HG02852 (cell line): ENCODE results near the gene ST13.
A peak's percentile ranks its signal among the peaks of the same experiment; 100 is the strongest.
"Not testable (repeated sequence)": the region's sequence is repeated elsewhere in the genome, so short reads cannot be mapped to it uniquely, and the experiment has no call there.

Experiments used
- ATAC-seq: cut with Tn5 transposase; IDR thresholded peaks from one replicate; pipeline ENCODE4 v1.9.1; 2021; ENCODE audit warnings: mild to moderate bottlenecking, moderate library complexity; ENCODE audit not compliant: unreplicated experiment

The ST13 gene

GRCh38 chr22:40844951-40845350 lies 11.5 kb downstream of the ST13 start:
- ATAC-seq: no peak

- ATAC-seq: no peak
Observed at GRCh38 chr22:40838486-40838885, 18.0 kb downstream of the ST13 start.

- no peak for ATAC-seq
Observed at GRCh38 chr22:40834619-40835018, 21.8 kb downstream of the ST13 start.

DNA sequence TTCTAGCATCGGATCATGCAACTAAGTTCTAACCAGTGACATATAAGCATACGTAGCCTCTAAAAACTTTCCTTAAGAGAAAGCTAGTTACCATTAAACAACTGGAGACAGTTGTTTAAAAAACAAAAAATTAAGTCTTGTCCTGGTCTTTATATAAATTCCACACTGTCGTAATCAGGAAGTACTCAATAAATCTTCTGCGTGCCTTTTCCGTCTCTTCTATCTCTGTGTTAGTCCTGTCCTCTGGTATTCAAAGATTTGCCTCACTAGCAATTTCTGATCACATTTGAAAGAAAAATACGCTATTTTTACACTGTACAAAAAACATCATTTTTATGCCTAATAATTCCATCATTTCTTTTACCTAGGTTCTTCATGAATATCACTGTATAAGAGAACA lies 27.3 kb downstream of the ST13 start:
- ATAC-seq: no peak

DNA sequence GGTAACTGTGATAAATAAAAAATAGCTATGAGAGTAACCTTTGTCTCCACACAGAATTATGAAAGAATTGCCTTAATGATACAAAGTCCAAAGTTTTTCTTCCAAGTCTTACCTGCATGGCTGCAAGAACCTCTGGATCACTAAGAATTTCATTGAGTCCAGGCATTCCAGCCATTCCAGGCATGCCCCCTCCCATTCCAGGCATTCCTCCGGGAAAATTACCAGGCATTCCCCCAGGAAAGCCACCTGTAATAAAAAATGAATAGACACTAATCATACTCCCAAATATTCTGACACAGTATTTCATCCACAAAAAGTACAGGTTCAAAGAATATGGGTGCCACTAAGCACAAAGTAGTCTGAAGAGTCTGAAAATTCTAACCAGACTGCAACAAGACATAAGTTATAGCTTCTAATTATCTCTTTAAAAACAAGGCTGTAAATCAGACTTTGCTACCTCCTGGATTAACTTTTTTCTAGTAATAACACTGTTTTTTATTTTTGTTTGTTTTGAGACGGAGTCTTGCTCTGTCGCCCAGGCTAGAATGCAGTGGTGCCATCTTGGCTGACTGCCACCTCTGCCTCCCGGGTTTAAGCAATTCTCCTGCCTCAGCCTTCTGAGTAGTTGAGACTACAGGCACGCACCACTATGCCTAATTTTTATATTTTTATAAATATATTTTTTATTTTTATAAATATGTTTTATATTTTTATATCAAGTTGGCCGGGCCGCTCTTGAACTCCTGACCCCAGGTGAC lies 29.3 kb downstream of the ST13 start:
- no peak for ATAC-seq

GRCh38 chr22:40826292-40826691 lies 30.1 kb downstream of the ST13 start:
- not testable (repeated sequence) for ATAC-seq

DNA sequence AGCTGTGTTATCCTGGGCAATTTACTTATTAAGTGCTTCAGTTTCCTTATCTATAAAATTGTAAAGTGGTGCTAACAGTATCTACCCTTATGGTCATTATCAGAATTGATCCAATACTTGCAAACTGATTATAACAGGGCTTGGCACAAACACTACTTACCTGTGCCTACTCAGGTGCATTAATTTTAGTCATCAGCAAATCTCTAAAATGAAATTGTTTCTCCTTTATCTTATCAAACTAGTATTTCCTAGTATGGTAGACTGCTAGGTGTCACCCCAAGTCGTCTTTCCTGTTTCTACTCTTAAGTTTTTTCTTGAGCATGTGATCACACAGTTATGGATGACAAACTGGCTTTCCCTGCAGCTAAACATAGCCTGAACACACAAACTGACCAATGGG lies 33.0 kb downstream of the ST13 start:
- no peak for ATAC-seq

DNA sequence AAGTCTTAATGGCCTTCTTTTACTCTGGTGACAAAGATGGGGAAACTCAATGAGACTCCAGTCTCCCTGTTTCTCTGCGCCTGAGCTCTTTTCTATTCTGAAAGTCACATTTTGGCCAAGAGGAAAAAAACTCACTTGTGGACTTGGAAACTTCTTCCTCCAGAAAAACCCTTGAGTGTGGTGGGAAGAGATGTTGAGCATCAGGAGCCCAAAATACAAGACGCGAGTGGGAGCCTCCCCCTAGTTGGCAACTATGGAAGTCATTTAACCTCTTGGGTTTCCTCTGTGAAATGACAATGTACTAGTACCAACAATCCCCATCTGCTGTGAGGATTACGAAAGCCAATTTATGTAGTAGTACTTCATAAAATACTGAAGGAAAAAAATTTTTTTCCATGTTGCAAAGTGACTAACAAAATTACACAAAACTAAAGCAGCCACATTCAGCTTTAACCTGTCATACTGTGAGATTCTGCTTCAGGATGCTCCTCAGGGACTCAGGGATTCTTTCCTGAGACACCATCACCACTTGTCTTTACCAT lies 36.8 kb downstream of the ST13 start:
- no peak for ATAC-seq

DNA sequence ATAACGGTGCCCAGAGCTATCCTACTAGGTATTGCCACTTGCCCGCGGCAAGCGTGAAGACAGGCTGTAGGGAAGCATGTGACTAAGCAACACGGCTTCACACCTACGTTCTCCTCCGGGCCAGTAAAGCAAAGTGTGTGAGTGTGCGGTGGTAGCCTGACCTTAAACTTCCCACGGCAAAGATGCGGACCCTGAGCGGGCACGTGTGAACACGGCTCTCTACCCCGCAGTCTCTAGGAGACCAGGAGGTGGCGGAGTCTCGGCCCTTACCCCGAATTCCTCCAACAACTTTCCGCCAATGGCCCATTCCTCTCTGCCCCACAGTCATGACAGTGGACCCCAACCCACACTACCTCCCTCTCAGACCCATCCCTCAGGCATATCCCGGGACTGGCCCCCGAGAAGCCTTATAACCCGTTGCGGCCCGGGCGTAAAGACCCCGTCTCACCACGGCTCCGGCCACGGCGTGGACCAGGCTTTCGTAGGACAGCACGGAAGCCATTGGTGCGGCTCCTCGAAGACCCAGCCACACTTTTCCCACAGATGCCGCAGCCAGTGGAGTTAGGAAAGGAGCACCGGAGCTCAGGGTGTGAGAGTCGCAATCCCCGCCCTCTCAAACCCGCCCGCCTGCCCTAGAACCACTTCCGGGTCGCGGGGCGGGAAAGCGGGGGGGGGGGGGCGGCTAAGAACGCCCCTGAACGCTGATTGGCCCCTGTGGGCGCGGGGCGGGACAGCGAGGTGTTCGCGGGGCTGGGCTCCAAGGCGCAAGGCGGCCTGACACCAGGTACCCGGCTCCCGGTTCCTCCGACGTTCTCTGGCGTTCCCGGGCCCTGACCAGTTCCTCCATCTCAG lies 37.5 kb downstream of the ST13 start, which contains the start of gene SLC25A17:
Gene SLC25A17, minus strand, starts transcription at position 600 of the 852 bp plus-strand sequence. Its CDS starts 98 bp downstream, at position 502.
- peak; percentile 85 for ATAC-seq

GRCh38 chr22:40818192-40818746 lies 38.2 kb downstream of the ST13 start:
- ATAC-seq: no peak

DNA sequence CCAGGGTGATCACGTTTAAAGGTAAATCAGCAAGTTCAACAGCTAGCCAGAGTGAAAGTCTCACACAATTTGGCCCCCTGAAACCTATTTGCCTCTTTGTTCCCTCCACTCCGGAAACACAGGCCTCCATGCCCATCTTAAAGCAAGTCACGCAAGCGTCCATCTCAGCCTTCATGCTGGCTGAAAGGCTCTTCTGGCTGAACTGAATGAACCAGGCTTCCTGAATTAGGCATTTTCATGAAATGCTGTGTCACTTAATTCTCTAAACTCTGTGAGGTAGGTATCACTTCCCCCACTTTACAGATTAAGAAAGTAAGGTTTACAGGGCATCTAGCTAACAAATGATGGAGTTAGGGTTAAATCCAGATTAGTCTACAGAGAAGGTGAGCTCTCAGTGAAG lies 38.7 kb downstream of the ST13 start:
- no peak for ATAC-seq

GRCh38 chr22:40813912-40814315 lies 42.5 kb downstream of the ST13 start:
- no peak for ATAC-seq

- ATAC-seq: no peak
Observed at GRCh38 chr22:40808018-40808841, 48.2 kb downstream of the ST13 start.

GRCh38 chr22:40806711-40807110 lies 49.7 kb downstream of the ST13 start:
- no peak for ATAC-seq

DNA sequence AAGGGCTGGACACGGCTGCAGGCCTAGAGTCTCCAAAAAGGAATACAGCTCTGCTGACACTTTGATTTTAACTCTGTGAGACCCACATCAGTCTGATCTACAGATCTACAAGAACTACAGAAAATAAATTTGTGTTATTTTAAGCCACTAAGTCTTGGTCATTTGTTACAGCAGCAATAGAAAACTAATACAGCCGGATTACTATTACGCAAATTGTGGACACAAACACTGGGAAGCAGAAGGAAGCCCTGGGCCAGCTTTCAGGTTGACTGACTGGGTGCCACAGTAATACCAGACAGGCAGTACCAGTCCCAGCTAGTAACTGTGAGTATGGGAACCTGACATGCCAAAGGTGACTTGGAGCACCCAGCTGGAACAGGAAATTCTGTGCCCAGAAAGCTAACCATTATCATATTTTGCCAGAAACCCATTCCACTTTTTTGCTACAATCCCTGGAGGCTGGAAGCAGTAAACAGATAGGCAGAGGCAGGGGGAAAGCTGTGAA lies 50.7 kb downstream of the ST13 start:
- ATAC-seq: no peak

- ATAC-seq: no peak
Observed at GRCh38 chr22:40805239-40805638, 51.2 kb downstream of the ST13 start.

DNA sequence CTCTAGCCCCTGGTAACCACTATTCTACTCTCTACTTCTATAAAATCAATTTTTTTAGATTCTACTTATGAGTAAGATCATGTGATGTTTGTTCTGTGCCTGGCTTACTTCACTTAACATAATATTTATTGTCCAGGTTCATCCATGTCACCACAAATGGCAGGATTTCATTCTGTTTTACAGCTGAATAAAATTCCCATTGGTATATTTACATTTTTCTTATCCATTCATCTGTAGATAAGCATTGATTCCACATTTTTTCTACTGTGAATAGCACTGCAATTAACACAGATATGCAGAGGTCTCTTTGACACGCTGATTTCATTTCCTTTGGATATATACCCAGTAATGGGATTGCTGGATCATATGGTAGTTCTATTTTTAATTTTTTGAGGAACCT lies 53.1 kb downstream of the ST13 start:
- no peak for ATAC-seq

DNA sequence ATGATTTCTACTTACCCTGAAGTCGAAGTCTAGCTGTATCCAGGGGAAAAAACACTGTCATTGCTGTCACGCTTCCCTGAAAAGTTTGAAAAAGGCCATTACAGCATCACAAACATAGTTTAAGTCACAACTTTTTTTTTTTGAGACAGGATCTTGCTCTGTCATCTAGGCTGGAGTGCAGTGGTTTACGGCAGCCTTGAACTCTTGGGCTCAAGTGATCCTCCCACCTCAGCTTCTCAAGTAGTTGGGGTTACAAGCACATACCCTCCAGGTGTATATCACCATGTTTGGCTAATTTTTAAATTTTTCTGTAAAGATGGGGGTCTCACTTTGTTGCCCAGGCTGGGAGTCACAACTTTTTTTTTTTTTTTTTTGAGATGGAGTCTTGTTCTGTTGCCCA lies 57.4 kb downstream of the ST13 start:
- ATAC-seq: no peak

GRCh38 chr22:40797427-40797826 lies 59.0 kb downstream of the ST13 start:
- ATAC-seq: no peak

DNA sequence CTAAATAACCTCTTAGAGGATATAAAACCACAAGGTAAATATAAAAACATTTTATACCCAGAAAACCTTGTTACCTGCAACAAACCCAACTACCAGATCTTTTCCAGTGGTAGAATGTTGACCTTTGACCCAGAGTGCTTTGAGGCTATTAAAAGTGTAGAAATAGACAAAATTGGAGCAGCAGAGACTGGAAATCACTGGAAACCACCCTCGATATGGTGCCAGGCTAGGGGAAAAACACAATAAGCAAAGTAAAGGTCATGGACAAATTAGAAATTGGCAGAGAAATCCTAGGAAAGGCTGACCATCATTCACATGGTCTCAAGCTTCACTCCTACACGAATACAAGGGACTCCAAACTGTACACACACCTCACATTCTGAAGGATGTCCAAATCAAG lies 64.0 kb downstream of the ST13 start:
- ATAC-seq: no peak
